HG03521 (cell line): Measurements from ENCODE around the gene MICAL3.

Experiments
- ATAC-seq: cut with Tn5 transposase; IDR thresholded peaks from one replicate; pipeline ENCODE4 v1.9.1; 2021; ENCODE audit warnings: mild to moderate bottlenecking, moderate library complexity; ENCODE audit not compliant: unreplicated experiment

The MICAL3 gene

GRCh38 chr22:17917490-17917983 is 106.8 kb downstream of the MICAL3 start:
- ATAC-seq, result no peak

GRCh38 chr22:17916226-17916889 is 108.0 kb downstream of the MICAL3 start:
- ATAC-seq, result no peak

- ATAC-seq, result no peak
Measured at GRCh38 chr22:17915676-17916075, 108.7 kb downstream of the MICAL3 start.

- ATAC-seq, result no peak
Measured at GRCh38 chr22:17915188-17915587, 109.2 kb downstream of the MICAL3 start.

GRCh38 chr22:17914474-17914873 is 109.9 kb downstream of the MICAL3 start:
- ATAC-seq, result no peak

- ATAC-seq, result no peak
Measured at GRCh38 chr22:17913801-17914347, 110.5 kb downstream of the MICAL3 start.

GRCh38 chr22:17912945-17913721 is 111.2 kb downstream of the MICAL3 start:
- ATAC-seq, result no peak

- ATAC-seq, result no peak
Measured at GRCh38 chr22:17911887-17912286, 112.5 kb downstream of the MICAL3 start.

GRCh38 chr22:17911312-17911705 is 113.1 kb downstream of the MICAL3 start:
- ATAC-seq, result no peak

GRCh38 chr22:17910561-17911311 is 113.6 kb downstream of the MICAL3 start:
- no peak for ATAC-seq

- ATAC-seq, result no peak
Measured at GRCh38 chr22:17907748-17908051, 116.7 kb downstream of the MICAL3 start.

GRCh38 chr22:17906978-17907747 is 117.2 kb downstream of the MICAL3 start:
- ATAC-seq, result no peak

GRCh38 chr22:17905445-17905844 is 118.9 kb downstream of the MICAL3 start:
- ATAC-seq, result no peak

GRCh38 chr22:17903564-17904295 is 120.6 kb downstream of the MICAL3 start:
- no peak for ATAC-seq

GRCh38 chr22:17902960-17903359 is 121.4 kb downstream of the MICAL3 start:
- no peak for ATAC-seq

- no peak for ATAC-seq
Measured at GRCh38 chr22:17898375-17898774, 126.0 kb downstream of the MICAL3 start.

- ATAC-seq, result no peak
Measured at GRCh38 chr22:17897858-17898257, 126.5 kb downstream of the MICAL3 start.

- ATAC-seq, result no peak
Measured at GRCh38 chr22:17897426-17897825, 126.9 kb downstream of the MICAL3 start.

- ATAC-seq, result no peak
Measured at GRCh38 chr22:17896586-17896985, 127.8 kb downstream of the MICAL3 start.
